ENCODE data around the gene SLC45A1. TPM values are rescaled to one million over a fixed set of nuclear protein-coding genes. Genes with fewer than 3 reads are reported as not detected.
"Not testable (repeated sequence)": the region's sequence is repeated elsewhere in the genome, so short reads cannot be mapped to it uniquely, and the experiment has no call there.

Gene SLC45A1
- total and polyA plus RNA-seq, 12 donors: 0.44 to 7.0 (median 2.5) TPM

DNA sequence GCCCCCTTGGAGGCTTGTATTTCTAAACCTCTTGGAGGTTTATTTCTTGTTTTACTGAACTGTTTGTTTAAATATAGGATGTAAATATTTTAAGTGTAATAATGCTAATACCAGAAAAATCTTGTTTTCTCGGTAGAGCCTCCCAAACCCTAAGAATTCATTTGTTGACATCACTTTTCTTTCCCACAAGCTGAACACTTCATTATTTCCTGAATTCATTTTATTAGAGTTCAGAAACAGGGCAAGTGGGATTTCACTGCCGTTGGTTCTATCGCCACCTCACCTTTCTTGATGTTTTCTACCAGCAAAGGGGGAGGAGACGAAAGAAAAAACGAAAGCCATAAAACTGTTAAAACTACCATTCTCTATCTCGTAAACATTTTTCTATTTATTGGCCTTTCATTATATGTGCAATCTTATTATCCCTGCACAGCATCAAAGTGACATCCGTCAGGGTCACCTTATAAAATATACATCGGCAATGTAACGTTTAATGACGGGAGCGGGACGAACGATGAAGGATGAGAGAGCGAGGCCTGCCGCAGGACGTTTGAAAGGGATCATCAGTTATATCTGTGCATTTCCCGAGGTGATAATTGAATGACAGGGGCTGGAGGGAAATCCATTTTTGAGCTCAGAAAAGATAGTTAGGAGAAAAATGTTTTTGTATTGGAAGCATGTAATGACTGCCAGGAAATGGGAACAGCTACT lies 59.5 kb downstream of the SLC45A1 start:
- H3K9me3 ChIP-seq (replicated peaks in 1 of 3): no peaks in the 10 kb centered on the region
- peaks cover 0 to 5% of the 10 kb centered on the region in 2 donors for H3K36me3 ChIP-seq (replicated peaks in 1 of 2)
- no peak for TF ChIP-seq POLR2A (IDR thresholded peaks at IDR 0.05)
- TF ChIP-seq, protein P1, sequence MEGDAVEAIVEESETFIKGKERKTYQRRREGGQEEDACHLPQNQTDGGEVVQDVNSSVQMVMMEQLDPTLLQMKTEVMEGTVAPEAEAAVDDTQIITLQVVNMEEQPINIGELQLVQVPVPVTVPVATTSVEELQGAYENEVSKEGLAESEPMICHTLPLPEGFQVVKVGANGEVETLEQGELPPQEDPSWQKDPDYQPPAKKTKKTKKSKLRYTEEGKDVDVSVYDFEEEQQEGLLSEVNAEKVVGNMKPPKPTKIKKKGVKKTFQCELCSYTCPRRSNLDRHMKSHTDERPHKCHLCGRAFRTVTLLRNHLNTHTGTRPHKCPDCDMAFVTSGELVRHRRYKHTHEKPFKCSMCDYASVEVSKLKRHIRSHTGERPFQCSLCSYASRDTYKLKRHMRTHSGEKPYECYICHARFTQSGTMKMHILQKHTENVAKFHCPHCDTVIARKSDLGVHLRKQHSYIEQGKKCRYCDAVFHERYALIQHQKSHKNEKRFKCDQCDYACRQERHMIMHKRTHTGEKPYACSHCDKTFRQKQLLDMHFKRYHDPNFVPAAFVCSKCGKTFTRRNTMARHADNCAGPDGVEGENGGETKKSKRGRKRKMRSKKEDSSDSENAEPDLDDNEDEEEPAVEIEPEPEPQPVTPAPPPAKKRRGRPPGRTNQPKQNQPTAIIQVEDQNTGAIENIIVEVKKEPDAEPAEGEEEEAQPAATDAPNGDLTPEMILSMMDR (IDR thresholded peaks at IDR 0.05): no peak
- H3K4me3 ChIP-seq: no peak overlapping the region
- peak overlapping the region in 3 of 5 donors; percentile 25 to 65 (median 48) for H3K27ac ChIP-seq
- H3K4me1 ChIP-seq (replicated peaks in 1 of 2): peaks cover 36 to 89% of the 10 kb centered on the region in 2 donors
- intact Hi-C loops (cut with DNase I): no loop called here
- WGBS, 4 donors: 85 to 88% (median 88%) methylated on average over 17 of the region's 17 CpGs
- H3K27me3 ChIP-seq: no peaks in the 10 kb centered on the region
- peak in 2 of 7 donors; percentile 2 to 19 for DNase-seq

DNA sequence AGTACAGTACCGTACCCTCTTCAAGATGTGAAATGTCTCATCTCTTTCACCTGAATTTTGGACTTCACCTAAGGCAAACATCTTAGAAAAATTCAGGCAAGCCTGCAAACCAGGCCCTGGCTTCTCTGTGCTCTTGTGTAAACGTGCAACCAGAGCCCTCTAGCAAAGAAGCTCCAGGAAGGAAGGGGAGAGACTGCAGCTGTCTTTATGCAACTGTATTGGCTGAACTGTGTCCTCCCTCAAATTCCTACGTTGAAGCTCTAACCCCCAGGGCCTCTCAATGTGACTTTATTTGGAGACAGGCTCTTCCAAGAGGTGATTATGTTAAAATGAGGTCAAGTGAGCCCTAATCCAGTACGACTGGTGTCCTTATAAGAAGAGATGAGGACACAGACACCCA lies 60.3 kb downstream of the SLC45A1 start:
- peak in 2 of 7 donors; percentile 10 to 22 for DNase-seq
- peaks cover 0 to 10% of the 10 kb centered on the region in 2 donors for H3K36me3 ChIP-seq (replicated peaks in 1 of 2)
- intact Hi-C loops (cut with DNase I): no loop called here
- TF ChIP-seq, protein P1 (IDR thresholded peaks at IDR 0.05): no peak
- no peak for TF ChIP-seq POLR2A (IDR thresholded peaks at IDR 0.05)
- peaks cover 36 to 89% of the 10 kb centered on the region in 2 donors for H3K4me1 ChIP-seq (replicated peaks in 1 of 2)
- no peaks in the 10 kb centered on the region for H3K27me3 ChIP-seq
- H3K9me3 ChIP-seq (replicated peaks in 1 of 3): no peaks in the 10 kb centered on the region
- WGBS, 4 donors: 40 to 64% (median 55%) methylated on average over 4 of the region's 4 CpGs
- H3K4me3 ChIP-seq: no peak overlapping the region
- peak overlapping the region in 4 of 5 donors; percentile 25 to 75 (median 48) for H3K27ac ChIP-seq

DNA sequence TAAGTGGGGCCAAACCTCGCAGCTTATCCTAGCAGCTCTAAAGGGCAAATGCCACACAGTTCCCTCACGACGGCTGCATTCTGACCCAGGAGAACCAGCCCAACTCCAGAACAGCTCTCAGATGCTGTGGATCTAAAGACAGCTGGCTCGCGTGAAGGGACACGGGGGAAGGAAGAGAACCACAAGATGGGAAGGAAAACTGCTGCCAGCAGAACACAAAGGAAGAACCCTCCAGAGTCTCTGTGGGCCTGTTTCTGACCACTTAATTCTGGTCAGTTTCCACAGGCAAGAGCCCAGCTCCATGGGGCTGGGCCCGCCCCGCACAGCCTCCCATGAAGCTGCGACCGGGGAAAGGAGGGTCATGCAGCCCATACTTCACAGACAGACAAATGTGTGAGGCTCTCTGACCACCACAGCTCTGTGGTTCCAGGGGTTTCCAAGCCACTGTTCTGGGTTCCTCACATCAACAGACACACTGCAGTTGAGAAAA lies 61.1 kb downstream of the SLC45A1 start:
- no peak for TF ChIP-seq POLR2A (IDR thresholded peaks at IDR 0.05)
- TF ChIP-seq, protein P1 (IDR thresholded peaks at IDR 0.05): no peak
- H3K4me1 ChIP-seq (replicated peaks in 1 of 2): peaks cover 34 to 89% of the 10 kb centered on the region in 2 donors
- no peaks in the 10 kb centered on the region for H3K9me3 ChIP-seq (replicated peaks in 1 of 3)
- DNase-seq: peak in 1 of 7 donors; percentile 7
- no peaks in the 10 kb centered on the region for H3K27me3 ChIP-seq
- WGBS, 4 donors: 62 to 77% (median 69%) methylated on average over 8 to 10 of the region's 10 CpGs
- intact Hi-C loops (cut with DNase I): no loop called here
- H3K4me3 ChIP-seq: no peak overlapping the region
- H3K27ac ChIP-seq: peak overlapping the region in 4 of 5 donors; percentile 25 to 75 (median 48)
- peaks cover 0 to 11% of the 10 kb centered on the region in 2 donors for H3K36me3 ChIP-seq (replicated peaks in 1 of 2)

DNA sequence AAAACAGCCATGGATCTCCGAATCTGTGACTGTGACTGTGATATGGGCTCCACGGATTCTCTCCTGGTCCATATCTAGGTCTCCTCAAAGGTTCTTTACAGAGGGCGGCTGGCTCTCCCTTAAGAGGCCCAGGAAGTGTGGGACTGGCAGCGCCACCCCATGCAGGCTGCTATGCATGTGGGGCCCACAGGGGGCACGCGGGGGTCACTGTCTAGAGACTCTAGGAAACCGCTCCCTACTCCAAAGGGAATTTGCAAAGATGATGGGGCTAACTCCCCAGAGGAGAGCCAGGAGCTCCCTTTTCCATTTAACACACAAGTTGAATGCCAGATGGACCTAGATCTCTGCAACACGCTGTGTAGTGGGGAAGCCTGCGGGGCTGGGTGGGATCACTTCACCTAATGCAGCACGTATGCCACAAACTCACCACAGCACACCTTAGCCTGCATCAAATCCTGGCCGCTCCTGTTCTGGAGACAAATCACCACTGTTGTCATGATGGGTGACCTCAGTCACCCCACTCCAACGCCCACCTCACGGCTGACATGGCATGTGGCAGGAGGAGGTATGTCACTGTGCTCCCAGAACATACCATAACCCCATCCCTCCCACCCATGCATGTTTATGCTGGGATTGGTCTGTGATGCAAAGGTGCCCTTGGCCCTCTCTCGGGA lies 61.7 kb downstream of the SLC45A1 start:
- Histone ChIP-seq H3K9me3 (replicated peaks in 1 of 3) (no peaks in the 10 kb centered on the region), H3K36me3 (replicated peaks in 1 of 2) (peaks cover 0 to 11% of the 10 kb centered on the region in 2 donors), H3K4me1 (replicated peaks in 1 of 2) (peaks cover 29 to 89% of the 10 kb centered on the region in 2 donors), H3K4me3 (no peak overlapping the region), H3K27ac (peak overlapping the region in 3 of 5 donors; percentile 48 to 75 (median 49)), H3K27me3 (no peaks in the 10 kb centered on the region)
- TF ChIP-seq, protein P1 (IDR thresholded peaks at IDR 0.05): no peak
- TF ChIP-seq POLR2A (IDR thresholded peaks at IDR 0.05): no peak
- peak in 2 of 7 donors; percentile 6 to 24 for DNase-seq
- WGBS, 4 donors: 77 to 85% (median 81%) methylated on average over 9 to 14 of the region's 14 CpGs
- intact Hi-C loops (cut with DNase I): no loop called here

DNA sequence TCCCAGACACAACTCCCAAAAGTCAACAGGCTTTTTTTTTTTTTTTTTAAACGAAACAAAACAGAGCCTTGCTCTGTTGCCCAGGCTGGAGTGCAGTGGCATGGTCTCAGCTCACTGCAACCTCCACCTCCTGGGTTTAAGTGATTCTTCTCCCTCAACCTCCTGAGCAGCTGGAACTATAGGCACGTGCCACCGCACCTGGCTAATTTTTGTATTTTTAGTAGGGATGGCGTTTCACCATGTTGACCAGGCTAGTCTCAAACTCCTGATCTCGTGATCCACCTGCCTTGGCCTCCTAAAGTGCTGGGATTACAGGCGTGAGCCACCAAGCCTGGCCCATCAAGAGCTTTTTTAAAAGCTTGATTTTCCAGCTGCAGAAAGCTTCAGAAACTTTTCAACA lies 62.4 kb downstream of the SLC45A1 start:
- H3K4me3 ChIP-seq; H3K27me3 ChIP-seq; H3K9me3 ChIP-seq (replicated peaks in 1 of 3); intact Hi-C loops (cut with DNase I): not testable (repeated sequence)
- peak in 1 of 7 donors; percentile 9 for DNase-seq
- 79 to 88% (median 84%) methylated on average over 6 of the region's 6 CpGs for WGBS, 4 donors
- Histone ChIP-seq H3K4me1 (replicated peaks in 1 of 2) (peaks cover 36 to 90% of the 10 kb centered on the region in 2 donors), H3K27ac (peak overlapping the region in 2 of 5 donors; percentile 21 to 48), H3K36me3 (replicated peaks in 1 of 2) (peaks cover 0 to 11% of the 10 kb centered on the region in 2 donors)
